IMR-90 (cell line): Measurements from ENCODE around the gene EPM2AIP1.

Source experiments
- MAZ ChIP-seq: IDR thresholded peaks from 2 replicates; pipeline ENCODE4 v1.6.1; 2012; ENCODE audit warnings: low read depth, mild to moderate bottlenecking, low read length, improper control_type of control experiment, moderate library complexity, borderline replicate concordance
- POLR2A ChIP-seq: IDR thresholded peaks from 2 replicates; pipeline ENCODE4 v1.6.1; 2012; ENCODE audit warnings: mild to moderate bottlenecking, low read depth, low read length
- RFX5 ChIP-seq: IDR thresholded peaks from 2 replicates; pipeline ENCODE4 v1.8.0; 2012; ENCODE audit warnings: low read depth, mild to moderate bottlenecking, low read length, moderate library complexity
- TF ChIP-seq, protein P1 (sequence below): conservative IDR thresholded peaks from 2 replicates; pipeline ENCODE4 v1.5.1; 2012; ENCODE audit warnings: mild to moderate bottlenecking, low read depth, low read length, improper control_type of control experiment
- TF ChIP-seq, protein P2 (sequence below): fragments of 150-350 bp; IDR thresholded peaks from 2 replicates; pipeline ENCODE4 v1.6.1; 2017; ENCODE audit warnings: mild to moderate bottlenecking, antibody characterized with exemption, low read length, low read depth

DNA sequence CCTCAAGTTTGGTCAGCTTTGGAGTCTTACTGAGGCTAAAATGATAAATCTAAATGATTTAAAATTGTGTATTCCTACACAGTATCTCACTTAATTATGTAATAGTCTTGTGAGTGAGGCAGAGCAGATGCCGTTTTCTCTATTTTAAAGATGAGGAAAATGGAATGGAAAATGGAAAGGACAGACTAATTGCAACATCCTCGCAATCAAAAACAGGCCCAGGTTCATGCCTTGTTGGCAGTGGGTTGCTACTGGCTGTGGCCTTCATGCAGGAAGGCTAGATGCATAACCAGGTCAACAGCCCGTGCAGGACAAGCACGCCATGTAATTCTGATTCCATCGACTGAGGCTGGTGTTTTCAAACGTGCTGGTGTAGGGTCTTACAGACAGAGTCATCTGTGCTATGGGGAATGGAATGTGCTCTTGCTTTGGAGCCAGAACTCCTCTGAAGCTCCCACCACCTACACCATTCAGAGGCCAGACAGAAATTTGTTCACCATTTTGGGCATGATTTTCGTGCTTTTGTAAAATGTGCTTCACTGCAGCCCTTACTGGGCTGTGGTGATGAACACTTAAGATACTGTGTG is 38.3 kb upstream of the EPM2AIP1 start:
- TF ChIP-seq, protein P1, sequence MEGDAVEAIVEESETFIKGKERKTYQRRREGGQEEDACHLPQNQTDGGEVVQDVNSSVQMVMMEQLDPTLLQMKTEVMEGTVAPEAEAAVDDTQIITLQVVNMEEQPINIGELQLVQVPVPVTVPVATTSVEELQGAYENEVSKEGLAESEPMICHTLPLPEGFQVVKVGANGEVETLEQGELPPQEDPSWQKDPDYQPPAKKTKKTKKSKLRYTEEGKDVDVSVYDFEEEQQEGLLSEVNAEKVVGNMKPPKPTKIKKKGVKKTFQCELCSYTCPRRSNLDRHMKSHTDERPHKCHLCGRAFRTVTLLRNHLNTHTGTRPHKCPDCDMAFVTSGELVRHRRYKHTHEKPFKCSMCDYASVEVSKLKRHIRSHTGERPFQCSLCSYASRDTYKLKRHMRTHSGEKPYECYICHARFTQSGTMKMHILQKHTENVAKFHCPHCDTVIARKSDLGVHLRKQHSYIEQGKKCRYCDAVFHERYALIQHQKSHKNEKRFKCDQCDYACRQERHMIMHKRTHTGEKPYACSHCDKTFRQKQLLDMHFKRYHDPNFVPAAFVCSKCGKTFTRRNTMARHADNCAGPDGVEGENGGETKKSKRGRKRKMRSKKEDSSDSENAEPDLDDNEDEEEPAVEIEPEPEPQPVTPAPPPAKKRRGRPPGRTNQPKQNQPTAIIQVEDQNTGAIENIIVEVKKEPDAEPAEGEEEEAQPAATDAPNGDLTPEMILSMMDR = no peak
- TF ChIP-seq POLR2A (no peak), RFX5 (no peak), MAZ (no peak)
- TF ChIP-seq, protein P2, sequence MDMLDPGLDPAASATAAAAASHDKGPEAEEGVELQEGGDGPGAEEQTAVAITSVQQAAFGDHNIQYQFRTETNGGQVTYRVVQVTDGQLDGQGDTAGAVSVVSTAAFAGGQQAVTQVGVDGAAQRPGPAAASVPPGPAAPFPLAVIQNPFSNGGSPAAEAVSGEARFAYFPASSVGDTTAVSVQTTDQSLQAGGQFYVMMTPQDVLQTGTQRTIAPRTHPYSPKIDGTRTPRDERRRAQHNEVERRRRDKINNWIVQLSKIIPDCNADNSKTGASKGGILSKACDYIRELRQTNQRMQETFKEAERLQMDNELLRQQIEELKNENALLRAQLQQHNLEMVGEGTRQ = no peak
